ENCODE measurements around the gene POU6F2. TPM values are rescaled to one million over a fixed set of nuclear protein-coding genes. Genes with fewer than 3 reads are reported as not detected.

Gene POU6F2
- total and polyA plus RNA-seq, 2 of the 4 experiments (the other 2 are of a cell fraction): not detected

DNA sequence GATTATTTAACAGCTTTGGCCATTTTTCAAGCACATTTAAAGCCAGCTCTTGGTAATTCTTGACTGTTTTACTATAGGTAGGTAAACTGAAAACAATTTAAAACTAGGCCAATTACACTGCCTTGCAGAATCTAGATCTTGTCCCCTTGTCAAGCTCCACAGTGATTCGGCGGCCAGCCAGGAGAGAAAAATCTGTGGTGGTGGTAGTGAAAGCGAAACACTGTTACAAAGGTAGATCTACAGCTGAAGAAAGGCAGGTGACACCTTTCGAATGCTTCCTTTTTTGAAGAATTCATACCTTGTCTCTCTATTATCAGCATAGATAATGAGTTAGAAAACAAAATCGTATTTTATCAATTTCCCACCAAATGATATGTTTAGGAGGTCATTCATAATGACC lies 218.3 kb downstream of the POU6F2 start:
- no peak overlapping the region for H4K91ac ChIP-seq (ENCODE audit: insufficient read depth, low read depth, low read length)
- H2BK15ac ChIP-seq (ENCODE audit: low read depth, low read length): no peak overlapping the region
- H4K5ac ChIP-seq (ENCODE audit: low read depth, low read length): no peak overlapping the region
- H3K9me1 ChIP-seq (ENCODE audit: insufficient read depth, low read length): no peaks in the 10 kb centered on the region
- no peaks in the 10 kb centered on the region for H3K9me3 ChIP-seq (ENCODE audit: control insufficient read depth, insufficient read depth, low read length)
- H3K14ac ChIP-seq (replicated peaks; ENCODE audit: low read depth, low read length): no peak overlapping the region
- intact Hi-C loops (cut with micrococcal nuclease): no loop called here
- no peak for ATAC-seq (ENCODE audit: low read depth)
- ChIA-PET POLR2A (ENCODE audit: unreplicated experiment) (no interaction called here), CTCF (no interaction called here)
- no CpG with 5 or more reads among the region's 5 CpGs for WGBS, 2 experiments (ENCODE audit: extremely low coverage in 2 of 2, insufficient read length in 1 of 2)
- H3K4me3 ChIP-seq (ENCODE audit: insufficient read depth, low read depth, low read length): no peak overlapping the region
- H3K18ac ChIP-seq (ENCODE audit: low read depth, low read length): no peak overlapping the region
- no peak overlapping the region for H2BK20ac ChIP-seq (ENCODE audit: low read depth, low read length)
- H3K27me3 ChIP-seq (ENCODE audit: control insufficient read depth, insufficient read depth, low read length): no peaks in the 10 kb centered on the region
- H2AFZ ChIP-seq (replicated peaks; ENCODE audit: low read length, poor library complexity): no peak overlapping the region
- BruUV-seq (replicated peaks): no TSS peak
- no peak overlapping the region for H3K9ac ChIP-seq (ENCODE audit: low read depth, low read length)
- H4K8ac ChIP-seq (ENCODE audit: low read depth in 2 of 2, low read length in 2 of 2): no peak overlapping the region
- no peak overlapping the region for H3K4me2 ChIP-seq (ENCODE audit: low read depth, low read length)
- DNase-seq: no peak
- no peaks in the 10 kb centered on the region for H4K20me1 ChIP-seq (ENCODE audit: insufficient read depth, low read length)
- H3K4ac ChIP-seq (ENCODE audit: low read depth, low read length): no peak overlapping the region
- H3K4me1 ChIP-seq (ENCODE audit: control insufficient read depth, insufficient read depth, low read length): no peaks in the 10 kb centered on the region
- H3K27ac ChIP-seq (ENCODE audit: insufficient read depth, low read length): no peak overlapping the region
- no peaks in the 10 kb centered on the region for H3K36me3 ChIP-seq (ENCODE audit: control insufficient read depth, insufficient read depth, low read length)
- TF ChIP-seq RAD21 (IDR thresholded peaks at IDR 0.05; ENCODE audit: low read length): no peak
- no peak for TF ChIP-seq MAZ (IDR thresholded peaks at IDR 0.05; ENCODE audit: borderline replicate concordance, low read depth, low read length)
- no peak for TF ChIP-seq MXI1 (IDR thresholded peaks at IDR 0.05; ENCODE audit: borderline replicate concordance, low read depth, low read length)
- TF ChIP-seq RCOR1 (IDR thresholded peaks at IDR 0.05; ENCODE audit: insufficient replicate concordance, low read length): no peak
- no peak for TF ChIP-seq MAFK (IDR thresholded peaks at IDR 0.05; ENCODE audit: low read depth, low read length)
- TF ChIP-seq, protein P1, sequence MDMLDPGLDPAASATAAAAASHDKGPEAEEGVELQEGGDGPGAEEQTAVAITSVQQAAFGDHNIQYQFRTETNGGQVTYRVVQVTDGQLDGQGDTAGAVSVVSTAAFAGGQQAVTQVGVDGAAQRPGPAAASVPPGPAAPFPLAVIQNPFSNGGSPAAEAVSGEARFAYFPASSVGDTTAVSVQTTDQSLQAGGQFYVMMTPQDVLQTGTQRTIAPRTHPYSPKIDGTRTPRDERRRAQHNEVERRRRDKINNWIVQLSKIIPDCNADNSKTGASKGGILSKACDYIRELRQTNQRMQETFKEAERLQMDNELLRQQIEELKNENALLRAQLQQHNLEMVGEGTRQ (IDR thresholded peaks at IDR 0.05; ENCODE audit: low read depth, low read length): no peak
- TF ChIP-seq SMC3 (IDR thresholded peaks at IDR 0.05; ENCODE audit: low read depth, low read length): no peak
- no peak for TF ChIP-seq BHLHE40 (IDR thresholded peaks at IDR 0.05; ENCODE audit: low read depth, low read length)
- no peak for TF ChIP-seq NFE2L2 (IDR thresholded peaks at IDR 0.05; ENCODE audit: low read depth, low read length)
- TF ChIP-seq, protein P2, sequence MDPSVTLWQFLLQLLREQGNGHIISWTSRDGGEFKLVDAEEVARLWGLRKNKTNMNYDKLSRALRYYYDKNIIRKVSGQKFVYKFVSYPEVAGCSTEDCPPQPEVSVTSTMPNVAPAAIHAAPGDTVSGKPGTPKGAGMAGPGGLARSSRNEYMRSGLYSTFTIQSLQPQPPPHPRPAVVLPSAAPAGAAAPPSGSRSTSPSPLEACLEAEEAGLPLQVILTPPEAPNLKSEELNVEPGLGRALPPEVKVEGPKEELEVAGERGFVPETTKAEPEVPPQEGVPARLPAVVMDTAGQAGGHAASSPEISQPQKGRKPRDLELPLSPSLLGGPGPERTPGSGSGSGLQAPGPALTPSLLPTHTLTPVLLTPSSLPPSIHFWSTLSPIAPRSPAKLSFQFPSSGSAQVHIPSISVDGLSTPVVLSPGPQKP (IDR thresholded peaks at IDR 0.05; ENCODE audit: borderline replicate concordance, low read depth, low read length): no peak
- no peak for TF ChIP-seq FOS (IDR thresholded peaks at IDR 0.05; ENCODE audit: low read depth, low read length)
- no peak for TF ChIP-seq CEBPB (IDR thresholded peaks at IDR 0.05; ENCODE audit: low read depth, low read length)
- TF ChIP-seq, protein P3, sequence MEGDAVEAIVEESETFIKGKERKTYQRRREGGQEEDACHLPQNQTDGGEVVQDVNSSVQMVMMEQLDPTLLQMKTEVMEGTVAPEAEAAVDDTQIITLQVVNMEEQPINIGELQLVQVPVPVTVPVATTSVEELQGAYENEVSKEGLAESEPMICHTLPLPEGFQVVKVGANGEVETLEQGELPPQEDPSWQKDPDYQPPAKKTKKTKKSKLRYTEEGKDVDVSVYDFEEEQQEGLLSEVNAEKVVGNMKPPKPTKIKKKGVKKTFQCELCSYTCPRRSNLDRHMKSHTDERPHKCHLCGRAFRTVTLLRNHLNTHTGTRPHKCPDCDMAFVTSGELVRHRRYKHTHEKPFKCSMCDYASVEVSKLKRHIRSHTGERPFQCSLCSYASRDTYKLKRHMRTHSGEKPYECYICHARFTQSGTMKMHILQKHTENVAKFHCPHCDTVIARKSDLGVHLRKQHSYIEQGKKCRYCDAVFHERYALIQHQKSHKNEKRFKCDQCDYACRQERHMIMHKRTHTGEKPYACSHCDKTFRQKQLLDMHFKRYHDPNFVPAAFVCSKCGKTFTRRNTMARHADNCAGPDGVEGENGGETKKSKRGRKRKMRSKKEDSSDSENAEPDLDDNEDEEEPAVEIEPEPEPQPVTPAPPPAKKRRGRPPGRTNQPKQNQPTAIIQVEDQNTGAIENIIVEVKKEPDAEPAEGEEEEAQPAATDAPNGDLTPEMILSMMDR (conservative IDR thresholded peaks at IDR 0.05; ENCODE audit: low read depth, low read length): no peak
- in situ Hi-C loops (cut with MboI; ENCODE audit: low sequenced_read_pairs): no loop called here
- no peak overlapping the region for H2AK9ac ChIP-seq (replicated peaks; ENCODE audit: low read depth, low read length, poor library complexity)
- no peak overlapping the region for H2BK5ac ChIP-seq (ENCODE audit: low read depth, low read length, poor library complexity, severe bottlenecking)
- H2BK120ac ChIP-seq (ENCODE audit: low read depth, low read length): no peak overlapping the region
- H3K23ac ChIP-seq (ENCODE audit: low read depth, low read length): no peak overlapping the region
- H3K56ac ChIP-seq (ENCODE audit: extremely low read depth, insufficient read depth, low read length): no peak overlapping the region
- H2AK5ac ChIP-seq (ENCODE audit: low read depth, low read length): no peak overlapping the region
- dilution Hi-C loops (cut with HindIII; ENCODE audit: low sequenced_read_pairs, unreplicated experiment): no loop called here
- H3K79me1 ChIP-seq (ENCODE audit: low read depth in 1 of 2, low read length in 2 of 2): no peaks in the 10 kb centered on the region

All from IMR-90 (cell line).